Kidney (tissue), 14 donors: Measurements from ENCODE around the gene CCM2L. TPM values are rescaled to one million over a fixed set of nuclear protein-coding genes. Genes with fewer than 3 reads are reported as not detected.

Experiments
- DNase-seq, 5 donors: peaks; one replicate each; pipeline ENCODE4 v3.0.0-alpha.2; 2013 to 2020
- FAIRE-seq: peaks from 2 replicates; lab custom pipeline; 2012; peaks lifted over from hg19 to GRCh38; lab: Jason Lieb, UNC
- H3K27ac ChIP-seq, 2 donors: one replicate each; pipeline ENCODE4 v1.7.0; 2013; ENCODE audit warnings: low read depth in 2 of 2, low read length in 2 of 2, inconsistent platforms in 1 of 2
- H3K27me3 ChIP-seq: one replicate; pipeline ENCODE4 v1.7.1; 2013; ENCODE audit warnings: low read length, inconsistent platforms; ENCODE audit not compliant: control insufficient read depth, insufficient read depth
- H3K36me3 ChIP-seq, 3 donors: one replicate each; pipeline versions ENCODE4 v1.7.0 to v1.7.1; 2013; ENCODE audit warnings: low read length in 3 of 3, control low read depth in 1 of 3, inconsistent platforms in 1 of 3; ENCODE audit not compliant: insufficient read depth in 3 of 3, control insufficient read depth in 2 of 3
- H3K4me1 ChIP-seq, 3 donors: one replicate each; pipeline versions ENCODE4 v1.7.0 to v1.7.1; 2013; ENCODE audit warnings: low read length in 3 of 3, inconsistent platforms in 1 of 3, low read depth in 1 of 3; ENCODE audit not compliant: control insufficient read depth in 2 of 3, insufficient read depth in 2 of 3
- H3K4me3 ChIP-seq, 3 donors: one replicate each; pipeline versions ENCODE4 v1.7.0 to v1.8.1; 2013; ENCODE audit warnings: low read length in 3 of 3, control low read depth in 1 of 3, inconsistent platforms in 1 of 3
- H3K9ac ChIP-seq, 3 donors: one replicate each; pipeline versions ENCODE4 v1.7.0 to v1.7.1; 2013; ENCODE audit warnings: low read length in 3 of 3, control low read depth in 1 of 3, inconsistent platforms in 1 of 3
- H3K9me3 ChIP-seq, 3 donors: one replicate each; pipeline versions ENCODE4 v1.7.0 to v1.7.1; 2013; ENCODE audit warnings: low read length in 3 of 3, control low read depth in 1 of 3, inconsistent platforms in 1 of 3; ENCODE audit not compliant: control insufficient read depth in 2 of 3, insufficient read depth in 1 of 3
- intact Hi-C: fragments of 100-400 bp; cut with DNase I; formaldehyde crosslinking; loops from one replicate; pipeline ENCODE4 v1.11.1; 2022
- polyA plus RNA-seq: library from polyadenylated mRNA; stranded (reverse); fragments of 350-450 nt; fragmentation: Illumina TruSeq; extraction: RNeasy Lipid Tissue Mini Kit (QIAGEN cat#74804); gene quantifications from one replicate; pipeline ENCODE4 v1.2.3, GENCODE V29; 2014; ENCODE audit warnings: low read depth, low replicate concordance; ENCODE audit not compliant: insufficient read depth
- total RNA-seq: library from RNA; stranded (reverse); fragmentation: NEBNext Ultra II Directional; extraction: Animal tissue kit (Norgen Biotek cat#: 25700); gene quantifications from one replicate; pipeline ENCODE4 v1.2.1, GENCODE V29; 2021
- TF ChIP-seq, protein P1 (sequence below): IDR thresholded peaks from 3 replicates; pipeline ENCODE4 v1.5.1; 2012; ENCODE audit warnings: mild to moderate bottlenecking, moderate library complexity, borderline replicate concordance; ENCODE audit not compliant: insufficient read depth; ENCODE audit errors: extremely low read depth
- donor health status: control.
- donor health status: control.
- donor health status: control.
- donor health status: control.
- donor health status: control.
- donor health status: DM: yes; HTN: yes; CAD: no.
- donor health status: Normal renal cell carcinoma (clear cell type).

CCM2L gene
- total and polyA plus RNA-seq, 2 donors from 2014 or later, result 9.9 to 13.8 TPM

DNA sequence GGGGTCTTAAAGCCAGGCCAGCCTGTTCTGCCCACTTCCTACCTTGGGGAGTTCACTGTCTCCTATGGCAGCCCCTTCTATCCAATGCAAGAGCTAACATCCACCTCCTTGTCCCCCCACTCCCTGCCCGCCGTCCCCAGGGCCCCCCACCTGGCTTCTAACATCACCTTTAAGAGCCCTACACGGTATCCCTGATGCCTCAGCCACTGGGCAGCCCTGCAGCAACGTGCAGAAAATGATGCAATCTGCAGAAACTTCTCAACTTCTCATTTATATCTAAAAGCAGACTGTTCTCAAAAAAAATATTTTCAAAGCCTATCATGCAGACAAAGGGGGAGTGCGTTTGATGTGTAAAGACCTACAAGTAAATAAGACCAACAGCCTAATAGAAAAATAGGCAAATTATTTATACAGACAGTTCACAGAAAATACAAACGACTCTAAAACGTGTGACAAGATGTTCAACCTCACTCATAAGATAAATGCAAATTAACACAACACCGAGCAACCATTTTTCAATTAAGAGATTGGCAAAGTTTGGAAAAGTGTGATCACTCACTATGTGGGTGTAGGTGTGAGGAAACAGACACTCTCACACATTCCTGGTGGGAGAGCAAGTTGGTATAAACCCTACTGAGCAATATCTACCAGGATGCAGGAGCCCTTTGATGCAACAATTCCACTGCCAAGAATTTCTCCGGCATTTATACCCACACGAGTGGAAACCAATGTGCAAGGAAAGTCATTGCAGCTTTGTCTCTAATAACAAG, 26.7 kb downstream of the CCM2L start:
- H3K27me3 ChIP-seq, result no peaks in the 10 kb centered on the region
- FAIRE-seq (no peak), DNase-seq (no peak)
- intact Hi-C loops, result no loop called here
- H3K4me3 ChIP-seq, result no peak overlapping the region
- H3K4me1 ChIP-seq, result peaks cover 0 to under 1% (median under 1%) of the 10 kb centered on the region in 3 donors
- H3K36me3 ChIP-seq, result no peaks in the 10 kb centered on the region
- H3K9ac ChIP-seq, result no peak overlapping the region
- H3K9me3 ChIP-seq, result no peaks in the 10 kb centered on the region
- no peak overlapping the region for H3K27ac ChIP-seq
- TF ChIP-seq, protein P1, sequence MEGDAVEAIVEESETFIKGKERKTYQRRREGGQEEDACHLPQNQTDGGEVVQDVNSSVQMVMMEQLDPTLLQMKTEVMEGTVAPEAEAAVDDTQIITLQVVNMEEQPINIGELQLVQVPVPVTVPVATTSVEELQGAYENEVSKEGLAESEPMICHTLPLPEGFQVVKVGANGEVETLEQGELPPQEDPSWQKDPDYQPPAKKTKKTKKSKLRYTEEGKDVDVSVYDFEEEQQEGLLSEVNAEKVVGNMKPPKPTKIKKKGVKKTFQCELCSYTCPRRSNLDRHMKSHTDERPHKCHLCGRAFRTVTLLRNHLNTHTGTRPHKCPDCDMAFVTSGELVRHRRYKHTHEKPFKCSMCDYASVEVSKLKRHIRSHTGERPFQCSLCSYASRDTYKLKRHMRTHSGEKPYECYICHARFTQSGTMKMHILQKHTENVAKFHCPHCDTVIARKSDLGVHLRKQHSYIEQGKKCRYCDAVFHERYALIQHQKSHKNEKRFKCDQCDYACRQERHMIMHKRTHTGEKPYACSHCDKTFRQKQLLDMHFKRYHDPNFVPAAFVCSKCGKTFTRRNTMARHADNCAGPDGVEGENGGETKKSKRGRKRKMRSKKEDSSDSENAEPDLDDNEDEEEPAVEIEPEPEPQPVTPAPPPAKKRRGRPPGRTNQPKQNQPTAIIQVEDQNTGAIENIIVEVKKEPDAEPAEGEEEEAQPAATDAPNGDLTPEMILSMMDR, result no peak

DNA sequence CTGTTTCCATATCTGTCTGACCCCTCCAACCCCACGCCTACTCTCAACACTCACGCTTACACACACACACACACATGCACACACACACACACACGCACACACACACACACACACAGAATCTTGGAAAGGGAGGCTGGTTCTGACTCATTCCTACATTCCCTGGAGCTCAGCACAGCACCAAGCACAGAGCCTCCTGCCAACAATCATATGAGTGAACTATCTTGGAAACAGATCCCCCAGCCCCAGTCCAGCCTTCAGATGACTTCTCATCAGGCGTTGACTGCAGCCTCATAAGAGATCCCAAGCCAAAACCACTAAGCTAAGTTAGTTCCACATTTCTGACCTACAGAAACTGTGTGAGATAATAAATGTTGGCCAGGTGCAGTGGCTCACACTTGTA, 27.7 kb downstream of the CCM2L start:
- Histone ChIP-seq H3K9ac (no peak overlapping the region), H3K27me3 (no peaks in the 10 kb centered on the region), H3K4me1 (no peaks in the 10 kb centered on the region), H3K36me3 (no peaks in the 10 kb centered on the region), H3K4me3 (no peak overlapping the region), H3K9me3 (no peaks in the 10 kb centered on the region), H3K27ac (no peak overlapping the region)
- TF ChIP-seq, protein P1, result no peak
- intact Hi-C loops, result no loop called here
- DNase-seq, result no peak
- no peak for FAIRE-seq

DNA sequence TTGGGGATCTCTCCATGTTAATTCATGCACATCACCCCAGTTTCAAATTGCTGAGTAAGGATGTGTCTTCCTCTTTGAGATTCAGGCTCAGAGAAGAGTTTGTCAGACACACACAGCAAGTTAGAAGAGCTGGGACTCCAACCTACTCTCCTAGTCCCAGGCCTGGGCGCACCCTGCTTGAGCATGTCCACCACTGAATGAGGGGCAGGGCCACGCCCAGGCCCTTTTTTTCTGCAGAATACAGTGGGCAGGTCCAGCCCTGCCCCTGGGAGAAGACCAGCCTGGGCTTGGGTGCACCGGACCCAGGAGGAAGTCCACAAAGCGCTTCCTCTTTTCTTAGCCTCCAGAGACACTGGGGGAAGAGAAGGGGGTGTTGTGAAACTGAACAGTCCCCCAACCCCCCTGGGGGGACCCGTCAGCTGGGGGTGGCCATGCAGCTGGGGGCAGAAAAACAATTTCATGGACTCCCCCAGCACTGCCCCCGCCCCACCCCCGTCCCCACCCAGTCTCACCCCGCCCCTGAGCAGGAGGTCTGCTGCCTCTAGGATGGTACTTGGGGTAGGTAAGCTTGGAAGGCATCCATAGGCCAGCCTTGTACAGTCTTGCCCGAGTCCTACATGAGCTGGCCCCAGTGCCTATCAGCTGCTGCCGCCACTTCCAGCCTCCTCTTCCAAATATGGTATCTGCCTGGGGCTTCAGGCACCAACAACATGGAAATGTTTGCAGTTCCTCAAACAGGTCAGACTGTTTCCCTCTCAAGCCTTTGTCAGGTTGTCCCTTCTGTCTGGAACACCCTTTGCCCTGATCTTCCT, 30.1 kb downstream of the CCM2L start:
- Histone ChIP-seq H3K27ac (no peak overlapping the region), H3K36me3 (no peaks in the 10 kb centered on the region), H3K27me3 (no peaks in the 10 kb centered on the region), H3K4me3 (no peak overlapping the region), H3K9me3 (no peaks in the 10 kb centered on the region), H3K4me1 (no peaks in the 10 kb centered on the region), H3K9ac (no peak overlapping the region)
- intact Hi-C loops, result no loop called here
- no peak for DNase-seq
- TF ChIP-seq, protein P1, result no peak
- FAIRE-seq, result no peak
